ENCODE measurements around the gene AASDH.

The AASDH gene

DNA sequence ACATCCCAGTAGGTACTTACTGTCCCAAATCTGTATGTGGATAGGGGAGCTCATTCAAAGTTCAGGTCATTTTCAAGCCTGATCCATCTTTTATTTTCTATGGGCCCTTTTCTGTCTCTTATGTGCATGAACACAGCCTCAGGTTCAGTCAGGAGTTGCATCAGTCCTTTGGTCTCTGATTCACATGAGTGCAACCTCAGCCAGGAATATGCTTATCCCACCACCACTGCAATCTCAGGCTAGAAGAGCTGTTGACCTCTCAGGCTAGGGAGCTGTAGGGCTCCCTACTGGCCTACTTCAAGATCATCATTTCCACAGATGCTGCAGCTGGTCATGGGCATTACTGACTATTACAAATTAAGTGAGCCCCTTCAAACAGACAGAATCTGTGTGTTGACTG, 27.2 kb downstream of the AASDH start:
- no peaks in the 10 kb centered on the region for H3K4me1 Mint-ChIP-seq
- TF ChIP-seq, protein P1, sequence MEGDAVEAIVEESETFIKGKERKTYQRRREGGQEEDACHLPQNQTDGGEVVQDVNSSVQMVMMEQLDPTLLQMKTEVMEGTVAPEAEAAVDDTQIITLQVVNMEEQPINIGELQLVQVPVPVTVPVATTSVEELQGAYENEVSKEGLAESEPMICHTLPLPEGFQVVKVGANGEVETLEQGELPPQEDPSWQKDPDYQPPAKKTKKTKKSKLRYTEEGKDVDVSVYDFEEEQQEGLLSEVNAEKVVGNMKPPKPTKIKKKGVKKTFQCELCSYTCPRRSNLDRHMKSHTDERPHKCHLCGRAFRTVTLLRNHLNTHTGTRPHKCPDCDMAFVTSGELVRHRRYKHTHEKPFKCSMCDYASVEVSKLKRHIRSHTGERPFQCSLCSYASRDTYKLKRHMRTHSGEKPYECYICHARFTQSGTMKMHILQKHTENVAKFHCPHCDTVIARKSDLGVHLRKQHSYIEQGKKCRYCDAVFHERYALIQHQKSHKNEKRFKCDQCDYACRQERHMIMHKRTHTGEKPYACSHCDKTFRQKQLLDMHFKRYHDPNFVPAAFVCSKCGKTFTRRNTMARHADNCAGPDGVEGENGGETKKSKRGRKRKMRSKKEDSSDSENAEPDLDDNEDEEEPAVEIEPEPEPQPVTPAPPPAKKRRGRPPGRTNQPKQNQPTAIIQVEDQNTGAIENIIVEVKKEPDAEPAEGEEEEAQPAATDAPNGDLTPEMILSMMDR (IDR thresholded peaks at IDR 0.05): no peak
- no peak overlapping the region for H3K27ac Mint-ChIP-seq
- H3K27me3 Mint-ChIP-seq (ENCODE audit: low read depth, poor library complexity): no peaks in the 10 kb centered on the region
- peaks cover 51% of the 10 kb centered on the region for H3K9me3 Mint-ChIP-seq
- H3K36me3 Mint-ChIP-seq (ENCODE audit: low read depth): peaks cover 94% of the 10 kb centered on the region
- no peak overlapping the region for H3K4me3 Mint-ChIP-seq
- DNase-seq: no peak

DNA sequence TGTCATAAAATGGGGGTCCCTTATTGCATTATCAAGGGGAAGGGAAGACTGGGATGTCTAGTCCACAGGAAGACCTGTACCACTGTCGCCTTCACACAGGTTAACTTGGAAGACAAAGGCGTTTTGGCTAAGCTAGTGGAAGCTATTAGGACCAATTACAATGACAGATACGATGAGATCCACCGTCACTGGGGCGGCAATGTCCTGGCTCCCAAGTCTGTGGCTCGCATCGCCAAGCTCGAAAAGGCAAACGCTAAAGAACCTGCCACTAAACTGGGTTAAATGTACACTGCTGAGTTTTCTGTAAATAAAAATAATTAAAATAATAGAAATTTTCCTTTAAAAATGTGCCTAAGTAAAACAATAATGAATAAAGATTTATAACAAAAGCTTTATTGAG, 30.6 kb downstream of the AASDH start:
- no peaks in the 10 kb centered on the region for H3K27me3 Mint-ChIP-seq (ENCODE audit: low read depth, poor library complexity)
- no peak for DNase-seq
- H3K27ac Mint-ChIP-seq: no peak overlapping the region
- H3K4me1 Mint-ChIP-seq: no peaks in the 10 kb centered on the region
- TF ChIP-seq, protein P1 (IDR thresholded peaks at IDR 0.05): no peak
- H3K9me3 Mint-ChIP-seq: peaks cover 19% of the 10 kb centered on the region
- H3K4me3 Mint-ChIP-seq: no peak overlapping the region
- peaks cover 78% of the 10 kb centered on the region for H3K36me3 Mint-ChIP-seq (ENCODE audit: low read depth)

DNA sequence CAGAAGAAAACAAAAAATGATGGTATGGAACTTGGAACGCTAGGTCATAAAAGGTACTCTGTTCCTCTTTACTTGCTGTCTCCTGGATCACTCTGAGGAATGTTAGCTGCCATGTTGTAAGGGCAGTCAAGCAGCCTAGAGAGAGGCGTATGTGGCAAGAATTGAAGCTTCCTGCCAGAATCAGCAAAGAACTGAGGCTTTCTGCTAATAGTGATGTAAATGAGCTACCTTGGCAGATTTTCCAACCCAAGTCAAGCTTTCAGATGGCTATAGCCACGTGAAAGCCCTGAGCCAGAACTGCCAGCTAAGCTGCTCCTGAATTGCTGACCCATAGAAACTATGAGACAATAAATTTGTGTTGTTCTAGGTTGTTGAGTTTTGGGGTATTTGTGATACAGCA, 38.7 kb downstream of the AASDH start:
- H3K27me3 Mint-ChIP-seq (ENCODE audit: low read depth, poor library complexity): no peaks in the 10 kb centered on the region
- DNase-seq: no peak
- TF ChIP-seq, protein P1 (IDR thresholded peaks at IDR 0.05): no peak
- H3K27ac Mint-ChIP-seq: no peak overlapping the region
- no peaks in the 10 kb centered on the region for H3K4me1 Mint-ChIP-seq
- no peak overlapping the region for H3K4me3 Mint-ChIP-seq
- H3K9me3 Mint-ChIP-seq: no peaks in the 10 kb centered on the region
- peaks cover 41% of the 10 kb centered on the region for H3K36me3 Mint-ChIP-seq (ENCODE audit: low read depth)

DNA sequence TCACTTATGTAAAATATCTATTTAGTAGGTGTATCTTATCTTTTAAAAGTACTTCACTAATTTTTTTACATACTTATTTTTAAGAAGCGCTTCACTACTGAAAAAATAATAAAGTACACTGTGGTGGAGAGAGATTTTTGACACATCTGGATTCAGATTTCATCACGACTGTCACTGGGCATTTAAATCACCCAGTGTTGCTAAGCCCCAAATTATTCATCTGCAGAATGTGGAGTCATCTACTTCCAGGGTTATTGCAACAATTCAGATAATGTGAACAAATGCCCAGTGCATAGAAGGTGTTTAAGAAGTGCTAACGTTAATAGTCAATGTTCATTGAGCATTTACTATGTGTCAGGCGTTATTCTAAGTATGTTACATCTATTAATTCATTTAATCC, 41.8 kb downstream of the AASDH start:
- DNase-seq: no peak
- Mint-ChIP-seq H3K36me3 (ENCODE audit: low read depth) (peaks cover 39% of the 10 kb centered on the region), H3K4me1 (no peaks in the 10 kb centered on the region), H3K4me3 (no peak overlapping the region), H3K9me3 (no peaks in the 10 kb centered on the region), H3K27ac (no peak overlapping the region), H3K27me3 (ENCODE audit: low read depth, poor library complexity) (no peaks in the 10 kb centered on the region)
- TF ChIP-seq, protein P1 (IDR thresholded peaks at IDR 0.05): no peak

DNA sequence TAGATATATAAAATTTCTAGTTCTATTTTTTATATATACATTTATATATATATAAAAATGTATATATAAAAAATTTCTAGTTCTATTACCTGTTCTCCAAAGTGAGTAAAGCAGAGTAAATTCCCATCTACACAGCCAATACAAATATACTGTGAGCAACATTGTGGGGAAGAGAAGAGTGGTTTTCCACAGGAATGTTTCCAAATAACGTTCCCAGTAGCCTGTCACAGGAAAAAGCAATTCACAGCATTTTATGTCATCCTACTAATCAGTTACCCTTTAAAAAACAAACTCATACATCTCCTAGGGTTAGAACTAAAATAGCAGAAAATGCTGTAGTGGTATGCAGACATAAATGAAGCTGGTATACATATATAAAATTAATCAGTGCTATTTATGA, 44.5 kb downstream of the AASDH start:
- TF ChIP-seq, protein P1 (IDR thresholded peaks at IDR 0.05): no peak
- Mint-ChIP-seq H3K9me3 (peaks cover 11% of the 10 kb centered on the region), H3K27ac (no peak overlapping the region), H3K4me3 (no peak overlapping the region), H3K27me3 (ENCODE audit: low read depth, poor library complexity) (peaks cover under 1% of the 10 kb centered on the region), H3K4me1 (no peaks in the 10 kb centered on the region), H3K36me3 (ENCODE audit: low read depth) (peaks cover 45% of the 10 kb centered on the region)
- no peak for DNase-seq

DNA sequence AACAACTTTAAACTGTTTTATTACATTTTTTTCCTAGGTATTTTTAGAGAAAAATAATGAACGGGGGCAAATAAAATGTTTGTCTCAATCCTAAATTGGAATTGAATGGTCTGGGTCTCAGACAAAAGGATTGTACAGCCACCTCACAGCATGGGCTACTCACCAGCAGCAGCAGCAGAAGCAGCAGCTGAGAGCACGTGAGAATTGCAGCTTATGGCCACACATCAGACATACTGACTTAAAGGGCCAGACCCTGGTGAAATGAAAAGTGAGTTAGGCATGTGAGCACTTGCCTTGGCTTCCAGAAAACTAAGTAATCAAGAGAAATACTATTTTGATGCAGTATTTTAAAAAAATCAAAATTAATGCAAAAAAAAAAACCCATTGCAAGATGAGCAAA, 56.6 kb downstream of the AASDH start:
- H3K4me1 Mint-ChIP-seq: no peaks in the 10 kb centered on the region
- no peaks in the 10 kb centered on the region for H3K27me3 Mint-ChIP-seq (ENCODE audit: low read depth, poor library complexity)
- TF ChIP-seq, protein P1 (IDR thresholded peaks at IDR 0.05): no peak
- no peak for DNase-seq
- no peak overlapping the region for H3K27ac Mint-ChIP-seq
- no peak overlapping the region for H3K4me3 Mint-ChIP-seq
- peaks cover 83% of the 10 kb centered on the region for H3K36me3 Mint-ChIP-seq (ENCODE audit: low read depth)
- H3K9me3 Mint-ChIP-seq: peaks cover 24% of the 10 kb centered on the region
